ENCODE results near the gene PHF21B. TPM values are rescaled to one million over a fixed set of nuclear protein-coding genes. Genes with fewer than 3 reads are reported as not detected.

Gene PHF21B
- total RNA-seq, 4 donors from 2014 or later: not detected

DNA sequence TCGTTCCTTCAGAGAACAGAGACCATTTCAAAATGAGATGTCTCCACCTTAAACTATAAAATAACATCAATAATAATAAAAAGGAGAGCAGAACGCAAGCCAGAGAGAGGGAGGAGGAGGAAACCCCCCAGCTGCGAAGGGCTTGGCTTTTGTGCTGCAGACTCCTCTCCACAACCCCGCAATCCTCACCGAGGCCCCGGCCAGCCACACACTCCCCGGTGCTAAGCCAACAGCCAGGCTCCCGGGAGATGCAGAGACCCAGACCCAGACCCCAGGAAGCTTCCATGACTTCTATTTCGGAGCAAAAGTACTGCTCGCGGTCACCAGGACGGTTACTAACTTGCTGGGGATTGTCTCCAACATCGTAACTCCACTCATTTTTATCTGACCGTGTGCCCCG, 10.6 kb downstream of the PHF21B start:
- no peak for TF ChIP-seq POLR2A (IDR thresholded peaks at IDR 0.05)
- WGBS: 79% methylated on average over 15 of the region's 15 CpGs

DNA sequence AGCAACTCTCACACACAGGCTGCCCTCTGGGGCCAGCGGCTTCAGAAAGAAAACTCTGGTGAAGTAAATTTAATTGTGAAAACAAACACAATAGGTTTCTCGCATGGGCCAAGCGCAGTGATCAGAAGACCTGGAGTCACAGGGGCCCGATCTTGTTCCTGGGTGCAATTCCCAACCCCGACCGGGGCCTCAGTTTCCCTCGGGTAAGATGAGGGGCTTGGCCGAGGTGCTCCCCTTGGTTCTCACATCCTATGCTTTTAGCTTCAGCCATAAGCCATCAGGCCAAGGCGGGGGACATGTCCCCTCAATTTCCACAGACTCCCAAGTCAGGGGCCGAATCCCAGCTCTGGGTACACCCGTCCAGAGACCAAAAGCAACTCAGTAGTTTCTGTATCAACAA, 11.5 kb downstream of the PHF21B start:
- TF ChIP-seq EP300 (IDR thresholded peaks at IDR 0.05): no peak
- TF ChIP-seq CTCF (IDR thresholded peaks at IDR 0.05): no peak
- TF ChIP-seq POLR2A (IDR thresholded peaks at IDR 0.05): no peak
- TF ChIP-seq POLR2AphosphoS5 (IDR thresholded peaks at IDR 0.05): no peak
- H3K9me3 ChIP-seq: no peaks in the 10 kb centered on the region
- H3K4me3 ChIP-seq: no peak overlapping the region
- peaks cover 41% of the 10 kb centered on the region for H3K27me3 ChIP-seq
- no peaks in the 10 kb centered on the region for H3K36me3 ChIP-seq
- H3K4me1 ChIP-seq: no peaks in the 10 kb centered on the region
- H3K27ac ChIP-seq: no peak overlapping the region
- DNase-seq (ENCODE audit: low spot score in 2 of 2): no peak
- WGBS: 92% methylated on average over 9 of the region's 11 CpGs

More for the DNA sequence above, 10.6 kb downstream of the PHF21B start:
- no peak for DNase-seq (ENCODE audit: low spot score in 2 of 2)
- H3K27me3 ChIP-seq: peaks cover 40% of the 10 kb centered on the region
- H3K36me3 ChIP-seq: no peaks in the 10 kb centered on the region
- no peak overlapping the region for H3K27ac ChIP-seq
- H3K4me1 ChIP-seq: no peaks in the 10 kb centered on the region
- no peaks in the 10 kb centered on the region for H3K9me3 ChIP-seq
- H3K4me3 ChIP-seq: no peak overlapping the region

DNA sequence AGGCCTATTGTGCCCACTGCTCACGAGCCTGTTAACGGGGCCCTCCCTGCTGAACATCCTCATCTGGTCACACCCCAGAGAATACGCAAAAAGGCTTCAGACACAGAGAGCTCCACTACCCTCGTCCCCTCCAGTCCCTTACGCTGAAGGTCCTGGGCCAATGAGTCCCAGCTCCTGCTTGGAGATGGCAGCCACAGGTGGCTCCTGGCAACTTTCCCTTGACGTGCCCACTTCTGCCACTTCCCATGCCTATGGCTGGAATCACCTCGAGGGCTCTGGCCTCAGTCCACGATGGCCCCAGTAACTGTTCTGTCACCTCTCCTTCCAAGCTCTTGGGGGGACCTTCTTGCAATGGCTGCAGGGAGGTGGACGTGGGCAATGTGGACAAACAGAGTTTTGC, 12.7 kb downstream of the PHF21B start:
- WGBS: 74% methylated on average over 9 of the region's 9 CpGs

GRCh38 chr22:44996648-44997047, 13.2 kb downstream of the PHF21B start:
- Histone ChIP-seq H3K9me3 (no peaks in the 10 kb centered on the region), H3K4me3 (no peak overlapping the region), H3K27me3 (peaks cover 42% of the 10 kb centered on the region), H3K4me1 (no peaks in the 10 kb centered on the region), H3K27ac (no peak overlapping the region), H3K36me3 (no peaks in the 10 kb centered on the region)
- DNase-seq (ENCODE audit: low spot score in 2 of 2): no peak
- WGBS: 89% methylated on average over 16 of the region's 16 CpGs
- TF ChIP-seq CTCF (IDR thresholded peaks at IDR 0.05) (no peak), EP300 (IDR thresholded peaks at IDR 0.05) (no peak), POLR2AphosphoS5 (IDR thresholded peaks at IDR 0.05) (no peak), POLR2A (IDR thresholded peaks at IDR 0.05) (no peak)

More for the DNA sequence above, 12.7 kb downstream of the PHF21B start:
- Histone ChIP-seq H3K9me3 (no peaks in the 10 kb centered on the region), H3K27me3 (peaks cover 38% of the 10 kb centered on the region), H3K27ac (no peak overlapping the region), H3K36me3 (no peaks in the 10 kb centered on the region), H3K4me3 (no peak overlapping the region), H3K4me1 (no peaks in the 10 kb centered on the region)
- TF ChIP-seq POLR2AphosphoS5 (IDR thresholded peaks at IDR 0.05) (no peak), POLR2A (IDR thresholded peaks at IDR 0.05) (no peak), CTCF (IDR thresholded peaks at IDR 0.05) (no peak), EP300 (IDR thresholded peaks at IDR 0.05) (no peak)
- DNase-seq (ENCODE audit: low spot score in 2 of 2): no peak

- Histone ChIP-seq H3K36me3 (no peaks in the 10 kb centered on the region), H3K27me3 (peaks cover 46% of the 10 kb centered on the region), H3K9me3 (no peaks in the 10 kb centered on the region), H3K27ac (no peak overlapping the region), H3K4me3 (no peak overlapping the region), H3K4me1 (no peaks in the 10 kb centered on the region)
- TF ChIP-seq POLR2AphosphoS5 (IDR thresholded peaks at IDR 0.05) (no peak), EP300 (IDR thresholded peaks at IDR 0.05) (no peak), CTCF (IDR thresholded peaks at IDR 0.05) (no peak), POLR2A (IDR thresholded peaks at IDR 0.05) (no peak)
- WGBS: 81% methylated on average over 4 of the region's 9 CpGs
- DNase-seq (ENCODE audit: low spot score in 2 of 2): no peak
These were observed 13.7 kb downstream of the PHF21B start for GRCh38 chr22:44996120-44996519.

- Histone ChIP-seq H3K27me3 (peaks cover 43% of the 10 kb centered on the region), H3K9me3 (no peaks in the 10 kb centered on the region), H3K27ac (no peak overlapping the region), H3K4me1 (no peaks in the 10 kb centered on the region), H3K4me3 (no peak overlapping the region), H3K36me3 (no peaks in the 10 kb centered on the region)
- DNase-seq (ENCODE audit: low spot score in 2 of 2): no peak
- WGBS: 83% methylated on average over 11 of the region's 14 CpGs
- no peak for TF ChIP-seq CTCF (IDR thresholded peaks at IDR 0.05)
- no peak for TF ChIP-seq POLR2A (IDR thresholded peaks at IDR 0.05)
- TF ChIP-seq EP300 (IDR thresholded peaks at IDR 0.05): no peak
- TF ChIP-seq POLR2AphosphoS5 (IDR thresholded peaks at IDR 0.05): no peak
These were observed 14.1 kb downstream of the PHF21B start for GRCh38 chr22:44995715-44996114.

Data from suprapubic skin (tissue), 4 donors.